Kidney glomerular epithelial cell (primary cell): Measurements from ENCODE around the gene CENPO.

Source experiments
- DNase-seq: peaks from one replicate; lab custom pipeline; 2025; lab: John Stamatoyannopoulos, UW

The CENPO gene

DNA sequence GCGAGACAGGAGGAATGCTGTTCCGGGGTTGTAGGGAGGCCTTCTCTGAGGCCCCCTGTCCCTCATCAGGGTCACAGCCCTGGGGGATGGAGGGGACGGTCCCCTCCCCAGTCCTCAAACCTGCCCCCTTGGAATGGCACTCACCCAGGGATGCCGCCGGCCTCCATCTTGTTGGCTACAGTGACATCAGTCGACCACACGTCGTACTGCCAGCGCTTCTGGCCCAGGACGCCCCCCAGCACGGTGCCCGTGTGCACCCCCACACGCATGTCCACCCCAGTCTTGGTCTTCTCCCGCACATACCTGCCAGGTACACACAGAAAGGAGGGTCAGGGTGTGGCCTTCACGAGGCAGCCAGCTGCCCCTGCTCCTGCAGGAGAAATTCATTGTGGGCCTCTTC lies 46.5 kb downstream of the CENPO start:
- DNase-seq, result no peak

DNA sequence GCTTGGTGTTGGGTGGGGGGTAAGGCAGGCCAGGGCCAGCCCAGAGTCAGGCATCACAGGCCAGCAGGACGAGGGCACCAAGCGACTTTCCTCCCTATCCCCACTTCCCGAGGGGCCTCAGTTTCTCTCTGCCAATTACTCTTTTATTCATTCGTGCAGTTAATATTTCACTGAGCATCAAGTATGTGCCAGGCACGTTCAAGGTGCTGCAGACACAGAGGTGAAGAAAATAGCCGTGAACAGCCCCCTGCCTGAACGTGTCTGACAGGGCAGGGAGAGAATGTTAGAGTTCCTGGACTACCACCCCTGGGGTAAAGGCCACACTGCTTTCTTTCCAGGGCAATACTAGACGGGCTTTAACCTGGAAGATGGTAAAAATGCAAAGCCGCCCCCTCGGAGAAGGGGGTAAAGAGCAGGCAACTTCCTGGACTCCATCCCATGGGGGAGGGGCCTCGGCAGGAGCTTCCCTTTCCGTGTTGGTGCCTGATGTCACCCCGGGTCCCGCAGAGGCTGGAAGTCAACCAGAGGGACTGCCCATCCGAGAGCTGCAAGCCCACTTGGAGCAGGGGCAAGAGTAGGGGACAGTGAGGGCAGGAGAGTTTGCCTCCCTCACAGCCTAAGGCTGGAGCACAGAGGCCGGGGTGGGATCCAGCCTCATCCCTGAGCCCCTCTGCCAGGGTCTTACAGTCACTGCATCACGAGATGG lies 47.1 kb downstream of the CENPO start:
- no peak for DNase-seq

DNA sequence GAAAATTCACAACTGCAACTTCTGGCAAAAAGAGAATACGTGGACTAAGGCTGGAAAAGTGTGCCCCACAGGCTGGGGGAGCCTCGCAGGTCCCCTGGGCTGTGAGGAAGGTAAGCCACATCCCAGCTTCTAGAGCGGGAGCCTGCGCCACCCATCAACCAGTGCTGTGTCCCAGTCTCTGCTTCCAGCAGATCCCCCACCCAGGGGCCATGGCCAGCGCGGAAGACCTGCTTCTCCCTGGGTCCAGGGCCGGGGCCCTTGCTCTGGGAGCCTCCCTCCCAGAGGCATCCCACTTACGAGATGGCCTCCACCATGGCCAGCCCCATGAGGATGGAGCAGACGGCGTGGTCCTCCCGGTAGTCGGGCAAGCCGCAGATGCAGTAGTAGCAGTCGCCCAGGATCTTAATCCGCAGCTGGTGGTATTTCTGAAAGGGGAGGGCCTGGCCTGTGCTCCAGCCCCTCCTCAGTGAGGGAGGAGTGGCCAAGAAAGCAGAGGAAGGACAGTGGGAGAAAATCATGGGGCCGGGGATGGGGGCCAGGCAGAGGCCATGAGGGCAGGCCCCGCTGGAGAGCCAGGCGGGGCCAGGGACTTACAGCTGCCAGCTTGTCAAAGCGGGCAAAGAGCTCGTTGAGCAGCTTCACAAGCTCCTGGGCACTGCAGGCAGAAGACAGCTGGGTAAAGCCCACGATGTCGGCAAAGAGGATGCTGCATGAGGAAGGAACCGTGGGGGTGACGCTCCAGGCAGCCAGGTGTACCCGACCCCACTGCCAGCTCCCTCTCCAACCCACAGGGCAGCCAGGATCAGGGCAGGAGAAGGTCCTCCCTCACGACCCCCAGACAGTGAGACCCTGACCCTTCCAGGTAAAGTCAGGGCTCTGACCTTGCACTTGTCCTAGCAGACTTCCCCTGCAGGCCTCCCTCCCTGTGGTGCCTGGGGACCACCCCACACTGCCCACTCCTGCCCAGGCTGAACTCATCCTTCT lies 48.0 kb downstream of the CENPO start:
- DNase-seq, result no peak

DNA sequence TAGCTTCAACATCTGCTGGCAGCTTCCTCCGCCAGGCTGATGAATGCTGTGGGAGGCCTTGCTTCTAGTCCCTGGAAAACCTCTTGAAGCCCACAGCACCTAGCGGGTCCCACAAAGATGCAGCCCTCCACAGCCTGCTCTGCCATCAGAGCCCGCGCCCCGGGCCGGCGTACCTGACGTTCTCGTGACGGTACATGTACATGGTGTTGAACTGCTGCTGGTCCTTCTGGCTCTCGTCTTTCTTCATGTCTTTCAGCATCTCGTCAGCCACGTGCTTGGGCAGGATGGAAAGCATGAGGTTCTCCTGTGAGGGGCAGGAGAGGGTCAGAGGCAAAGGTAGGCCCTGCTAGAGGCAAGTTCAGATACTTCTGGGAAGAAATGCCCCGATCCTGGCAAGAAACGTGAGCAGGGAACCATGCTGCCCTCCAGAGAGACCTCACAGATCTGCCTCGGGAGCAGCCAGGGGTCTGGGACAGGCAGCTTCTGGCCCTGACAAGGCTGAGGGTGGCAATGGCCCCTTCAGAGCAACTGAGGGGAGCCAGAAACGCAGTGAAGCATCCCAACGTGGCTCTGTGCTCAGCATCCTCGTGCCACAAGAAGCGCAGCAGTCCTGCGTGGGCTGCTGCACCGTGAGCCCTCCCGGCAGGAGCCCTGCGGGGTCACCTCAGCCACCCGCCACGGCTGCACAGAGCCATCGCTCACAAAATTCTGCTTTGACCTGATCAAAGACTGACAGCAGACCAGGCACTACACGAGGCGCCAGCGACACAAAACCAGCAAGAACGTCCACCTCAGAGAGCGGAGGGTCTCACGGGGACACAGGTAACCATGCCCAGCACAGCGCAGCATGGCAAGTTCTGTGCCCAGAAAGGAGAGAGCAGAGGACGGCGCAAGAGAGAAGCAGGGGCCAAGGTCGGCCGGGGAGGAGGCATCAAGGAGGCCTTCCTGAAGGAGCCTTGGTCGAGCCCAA lies 49.1 kb downstream of the CENPO start:
- DNase-seq, result no peak

DNA sequence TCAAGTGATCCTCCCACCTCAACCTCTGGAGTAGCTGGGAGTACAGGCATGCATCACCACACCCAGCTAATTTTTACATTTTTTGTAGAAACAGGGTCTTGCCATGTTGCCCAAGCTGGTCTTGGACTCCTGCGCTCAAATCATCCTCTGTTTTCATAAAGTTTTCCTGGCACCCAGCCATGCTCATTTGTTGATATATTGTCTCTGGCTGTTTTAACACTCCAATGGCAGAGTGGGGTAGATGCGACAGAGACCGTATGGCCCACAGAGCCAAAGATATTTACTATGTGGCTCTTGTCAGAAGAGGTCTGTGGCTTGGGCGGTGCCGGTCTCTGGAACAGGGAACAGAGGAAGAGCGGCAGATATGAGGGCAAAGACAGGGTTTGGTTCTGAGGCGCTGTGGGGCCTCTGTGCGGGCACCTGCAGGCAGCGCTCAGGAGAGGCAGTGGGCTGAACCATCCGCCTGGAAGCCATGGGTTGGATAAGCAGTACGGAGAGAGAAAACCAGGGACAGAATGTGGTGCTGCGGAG lies 50.2 kb downstream of the CENPO start:
- no peak for DNase-seq

DNA sequence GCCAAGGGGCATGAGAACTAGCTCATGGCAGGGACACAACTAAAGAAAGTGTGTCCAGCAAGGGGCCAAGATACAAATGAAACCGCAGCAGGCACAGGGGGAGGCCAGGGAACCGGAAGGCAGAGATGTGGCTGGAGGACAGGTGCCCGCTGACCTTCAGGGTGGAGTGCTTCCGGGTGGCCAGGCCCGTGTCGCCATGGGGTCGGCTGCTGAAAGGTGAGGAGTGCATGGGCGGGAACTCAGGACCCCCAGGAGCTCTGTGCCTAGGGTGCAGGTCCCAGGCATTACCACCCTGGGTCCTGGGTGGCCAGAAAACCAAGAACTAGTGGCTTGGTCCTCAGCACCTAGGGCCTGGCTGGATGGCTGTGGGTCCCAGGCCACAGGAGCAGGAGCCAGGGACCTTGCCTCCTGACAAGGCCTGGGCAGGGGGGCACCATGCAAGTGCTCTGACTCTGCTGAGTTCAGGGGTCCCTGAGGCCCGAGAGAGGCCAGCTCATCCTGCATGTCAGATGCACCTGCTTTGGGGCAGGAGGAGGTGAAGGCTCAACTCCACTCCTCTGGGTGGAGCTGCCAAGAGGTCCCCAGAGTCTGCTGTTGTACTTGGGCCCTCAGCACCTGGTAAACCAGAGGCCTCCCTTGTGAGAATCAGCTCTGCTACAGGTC lies 50.9 kb downstream of the CENPO start:
- DNase-seq, result no peak

DNA sequence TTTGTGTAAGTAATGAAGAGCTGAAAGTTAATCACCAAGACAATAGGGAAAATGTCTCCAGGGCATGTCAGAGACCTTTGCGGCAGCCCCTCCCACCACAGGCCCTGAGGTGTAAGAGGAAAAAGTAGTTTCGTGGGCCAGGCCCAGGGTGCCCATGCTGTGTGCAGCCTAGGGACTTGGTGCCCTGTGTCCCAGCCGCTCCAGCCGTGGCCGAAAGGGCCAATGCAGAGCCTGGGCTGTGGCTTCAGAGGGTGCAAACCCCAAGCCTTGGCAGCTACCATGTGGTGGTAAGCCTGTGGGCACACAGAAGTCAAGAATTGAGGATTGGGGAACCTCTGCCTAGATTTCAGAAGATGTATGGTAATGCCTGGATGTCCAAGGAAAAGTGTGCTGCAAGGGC lies 52.5 kb downstream of the CENPO start:
- DNase-seq, result no peak

DNA sequence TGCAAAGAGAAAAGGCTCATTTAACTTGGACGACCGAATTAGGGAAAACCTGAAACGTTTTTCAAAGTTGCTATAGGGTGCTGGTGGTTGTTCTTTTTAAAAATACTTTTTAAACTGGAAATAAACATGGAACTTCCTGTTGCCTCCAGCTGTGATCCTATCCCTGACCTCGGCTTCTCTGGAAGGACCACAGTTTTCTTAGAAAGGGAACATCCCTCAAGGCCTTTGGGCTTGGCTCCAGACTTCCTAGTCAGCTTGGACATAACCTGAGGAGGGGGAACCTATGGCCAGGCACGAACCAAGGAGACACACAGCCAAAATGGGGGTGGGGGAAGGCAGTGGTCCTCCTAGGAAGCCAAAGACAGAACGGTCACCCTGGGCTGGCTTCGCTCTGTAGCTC lies 57.7 kb downstream of the CENPO start:
- no peak for DNase-seq

DNA sequence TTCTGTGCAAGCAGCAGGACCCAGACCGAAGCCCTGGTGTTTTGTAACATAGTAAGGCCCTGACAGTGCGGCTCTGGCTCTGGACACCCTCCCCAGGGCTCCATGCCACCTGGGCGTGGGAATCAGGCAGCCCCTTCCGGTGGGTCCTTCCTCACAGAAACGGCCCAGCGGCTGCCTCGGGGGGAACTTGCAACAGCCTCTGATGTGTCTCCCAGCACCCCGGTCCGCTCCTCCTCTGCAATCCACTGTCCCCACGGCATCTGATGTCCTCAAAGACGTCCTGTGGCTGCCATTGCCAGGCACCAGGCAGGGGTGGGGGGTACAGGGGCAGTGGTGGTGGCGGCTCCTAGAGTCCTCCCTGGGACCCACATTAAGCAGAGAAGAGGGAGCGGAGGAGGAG lies 58.8 kb downstream of the CENPO start:
- no peak for DNase-seq

DNA sequence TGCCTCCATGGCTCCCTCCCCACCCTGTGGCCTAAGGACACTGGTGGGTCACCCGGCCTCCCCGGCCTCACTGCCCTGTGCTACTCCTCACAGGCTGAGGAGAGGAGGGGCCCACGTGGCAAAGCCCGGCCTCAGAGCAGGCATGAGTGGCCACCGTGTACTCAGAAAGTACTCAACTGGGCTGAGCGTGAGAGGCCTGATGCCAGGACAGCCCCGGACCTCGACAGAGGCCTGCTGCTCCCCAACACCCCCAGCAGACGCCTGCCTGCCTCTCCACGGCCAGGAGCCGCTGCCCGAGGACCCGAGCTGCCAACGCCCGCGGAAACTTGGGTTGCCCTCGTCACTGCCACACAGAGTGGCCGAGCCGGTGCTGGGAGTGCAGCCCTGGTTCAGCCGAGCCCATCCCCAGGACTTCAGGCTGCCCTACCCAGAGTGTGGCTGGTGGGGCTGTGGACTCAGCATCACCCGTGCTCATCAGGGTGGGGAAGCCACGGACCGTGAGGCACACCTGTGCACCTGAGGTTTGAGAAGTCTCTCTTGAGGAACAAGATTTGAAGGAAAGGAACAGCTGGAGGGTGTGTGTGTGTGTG lies 59.3 kb downstream of the CENPO start:
- no peak for DNase-seq

DNA sequence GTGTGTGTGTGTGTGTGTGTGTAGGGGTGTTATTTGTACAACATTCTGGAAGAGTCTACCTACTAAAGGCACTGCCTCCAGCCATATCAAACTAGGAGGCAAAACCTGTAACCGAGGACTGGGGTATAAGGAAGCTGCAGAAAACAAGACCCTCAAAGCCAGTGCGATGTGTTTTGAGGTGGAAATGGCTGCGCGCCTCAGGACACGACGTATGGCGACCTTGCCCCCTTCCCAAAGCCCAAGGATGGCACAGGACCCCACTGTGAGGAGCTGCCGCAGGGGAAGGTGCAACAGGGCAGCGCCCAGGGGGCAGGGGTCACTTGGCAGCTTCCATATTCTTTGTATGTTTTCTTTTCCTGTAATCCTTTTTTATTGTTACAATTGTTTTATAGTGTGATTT lies 59.8 kb downstream of the CENPO start:
- DNase-seq, result no peak

DNA sequence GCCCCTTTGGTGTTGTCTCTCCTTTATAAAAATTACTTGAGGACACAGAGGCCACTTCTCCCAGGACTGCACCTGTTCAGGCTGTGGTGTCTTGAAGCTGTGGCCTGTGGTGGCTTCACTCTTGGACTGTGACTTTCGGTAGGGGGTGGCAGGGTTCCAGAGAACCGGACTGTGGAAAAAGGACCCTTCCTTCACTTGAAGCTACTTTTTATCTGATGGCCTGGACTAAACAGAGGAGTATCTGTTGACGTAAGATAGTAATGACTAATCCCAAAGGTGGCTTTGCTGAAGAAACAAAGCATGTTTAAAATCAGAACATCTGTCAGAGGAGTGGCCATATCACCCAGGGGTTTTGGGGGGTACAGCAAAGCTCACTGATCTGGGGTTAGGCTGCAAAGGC lies 60.8 kb downstream of the CENPO start:
- no peak for DNase-seq

DNA sequence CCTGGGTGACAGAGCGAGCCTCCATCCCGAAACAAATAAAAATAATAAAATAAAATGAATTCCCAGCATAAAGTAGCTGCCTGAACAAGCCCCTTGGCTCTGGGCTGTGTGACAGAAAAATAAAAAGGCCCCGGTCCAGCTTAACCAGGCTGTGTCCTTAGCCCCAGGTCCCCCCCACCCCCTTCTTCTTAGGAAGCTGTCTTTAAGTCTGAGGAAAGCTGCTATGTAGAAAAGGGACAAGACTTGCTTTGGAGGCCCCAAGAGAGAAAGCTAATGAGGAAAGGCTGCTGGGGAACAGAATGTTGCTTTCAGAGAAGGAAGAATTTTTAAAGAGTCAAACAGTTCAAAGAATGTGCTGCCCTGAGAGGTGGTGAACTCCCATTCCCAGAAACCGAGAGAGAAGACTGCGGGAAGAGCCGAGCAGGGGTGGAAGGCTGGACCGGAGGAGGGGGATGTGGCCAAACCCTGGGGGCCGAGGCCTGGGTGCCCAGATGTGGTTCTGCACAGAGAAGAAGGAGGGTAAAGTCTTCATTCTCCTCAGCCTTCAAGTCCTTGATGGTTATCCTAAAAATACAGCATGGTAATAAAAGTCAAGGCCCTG lies 61.9 kb downstream of the CENPO start:
- DNase-seq, result no peak

DNA sequence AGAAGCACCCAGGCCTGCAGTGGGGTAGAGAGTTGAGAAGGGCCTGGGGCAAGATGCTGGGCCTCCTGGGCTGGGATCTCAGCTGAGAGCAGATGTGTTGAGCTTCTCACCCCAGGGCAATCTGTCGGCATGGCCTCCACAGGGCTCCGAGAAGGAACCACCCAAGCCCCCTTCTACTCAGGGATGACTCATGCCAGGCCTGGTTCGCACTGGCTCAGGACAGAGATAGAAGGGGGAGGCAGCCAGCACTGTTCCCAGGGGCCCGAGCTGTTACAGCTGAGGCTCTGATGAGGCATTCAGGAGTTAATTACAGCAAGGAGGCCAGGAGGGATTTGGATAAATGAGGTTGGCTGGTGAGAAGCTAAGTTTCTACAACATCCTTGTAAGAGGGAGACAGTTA lies 62.5 kb downstream of the CENPO start:
- no peak for DNase-seq

DNA sequence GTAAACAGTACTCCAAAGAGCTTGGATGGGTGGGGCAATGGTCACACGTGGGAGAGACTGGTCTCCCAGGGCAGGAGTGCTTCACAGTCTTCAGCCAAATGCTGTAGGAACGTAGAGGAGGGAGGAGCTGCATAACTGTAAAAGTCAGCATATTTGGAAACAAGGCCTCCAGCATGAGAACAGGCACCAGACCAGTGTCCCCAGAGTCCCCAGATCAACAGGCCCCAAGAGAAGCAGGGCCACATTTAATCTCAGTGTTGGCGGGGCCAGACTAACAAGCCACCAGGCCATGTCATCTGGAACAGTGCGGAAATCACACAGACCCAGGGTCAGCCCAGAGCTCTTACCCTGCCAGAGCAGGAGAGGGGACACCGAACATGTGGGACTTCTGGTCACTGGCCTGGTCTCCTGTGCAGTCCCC lies 63.6 kb downstream of the CENPO start:
- no peak for DNase-seq

DNA sequence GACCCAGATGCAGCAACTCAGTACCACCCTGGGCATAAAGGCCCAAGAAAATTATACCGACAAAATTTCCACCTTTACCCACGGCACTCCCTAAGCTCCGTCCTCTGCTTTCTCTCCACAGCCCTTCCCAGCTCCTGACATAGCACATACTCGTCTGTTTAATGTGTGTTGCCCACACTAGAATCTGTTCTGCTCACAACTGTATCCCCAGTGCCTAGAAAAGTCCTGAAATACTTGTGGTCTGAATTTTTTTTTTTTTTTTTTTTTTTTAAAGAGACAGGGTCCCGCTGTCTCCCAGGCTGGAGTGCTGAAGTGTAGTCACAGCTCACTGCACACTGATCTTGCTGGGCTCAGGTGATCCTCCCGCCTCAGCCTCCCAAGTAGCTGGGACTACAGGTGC lies 64.5 kb downstream of the CENPO start:
- no peak for DNase-seq

DNA sequence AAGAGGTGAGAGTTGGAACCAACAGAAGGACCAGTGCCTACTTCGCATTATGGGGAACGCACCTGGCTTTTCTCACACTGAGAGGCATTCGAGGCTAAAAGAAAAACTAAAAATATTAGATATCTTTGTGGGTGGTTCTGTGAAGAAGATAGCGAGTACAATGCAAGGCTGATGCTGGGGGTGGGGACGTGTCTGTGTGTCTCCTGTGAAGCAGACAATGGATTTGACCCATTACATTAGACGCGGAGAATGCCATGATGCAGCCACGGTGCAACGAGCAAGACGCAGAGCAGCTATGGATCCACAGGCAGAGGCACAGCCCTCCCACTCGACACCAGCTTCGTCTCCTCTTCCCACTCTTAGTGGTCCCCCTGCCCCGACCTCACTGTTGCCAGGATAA lies 65.8 kb downstream of the CENPO start:
- DNase-seq, result no peak

DNA sequence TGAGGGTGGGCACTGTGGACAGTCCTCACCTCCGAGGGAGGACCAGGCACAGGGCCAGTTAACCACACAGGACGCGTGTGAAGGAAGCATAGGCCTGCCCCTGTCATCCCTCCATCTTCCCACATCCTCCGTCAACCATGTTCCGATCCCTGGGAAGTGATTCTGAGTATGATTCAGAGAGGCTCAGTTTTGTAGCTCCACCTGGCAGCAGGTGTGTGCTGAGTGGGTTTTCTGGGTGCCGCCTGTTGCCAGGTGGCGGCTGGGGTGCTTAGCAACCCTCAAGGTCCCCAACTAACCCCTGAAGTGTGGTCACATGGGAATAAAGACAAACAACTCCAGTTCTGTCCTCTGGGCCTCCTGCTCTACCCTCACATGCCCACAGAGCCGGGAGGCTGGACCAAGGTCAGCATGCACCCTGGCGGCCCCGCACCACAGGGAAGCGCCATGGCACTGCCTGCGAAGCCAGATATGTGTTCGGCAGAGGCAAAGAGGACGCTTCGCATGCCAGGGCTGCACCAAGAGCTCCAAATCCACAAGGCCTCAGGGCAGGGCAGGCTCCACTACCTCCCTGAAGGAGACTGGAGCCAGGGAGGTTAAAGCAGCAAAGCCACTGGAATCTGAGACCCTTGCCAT lies 66.9 kb downstream of the CENPO start:
- DNase-seq, result no peak

DNA sequence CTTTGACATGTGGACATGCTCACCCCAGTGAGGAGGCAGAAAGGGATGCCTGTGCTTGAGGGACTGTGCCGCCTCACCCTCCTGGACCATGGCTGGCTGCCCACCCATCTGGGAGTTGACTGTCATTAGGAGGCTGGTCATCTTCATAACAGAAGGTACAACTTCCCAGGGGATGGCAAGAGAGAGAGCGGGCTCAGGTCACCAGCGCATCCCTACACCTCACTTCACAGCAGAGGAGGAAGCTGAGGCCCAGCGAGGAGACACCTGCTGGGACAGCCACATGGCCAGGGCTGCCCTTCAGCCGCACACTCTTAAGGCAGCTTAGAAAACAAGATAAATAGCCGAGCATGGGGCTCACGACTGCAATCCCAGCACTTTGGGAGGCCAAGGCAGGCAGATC lies 67.4 kb downstream of the CENPO start:
- no peak for DNase-seq

DNA sequence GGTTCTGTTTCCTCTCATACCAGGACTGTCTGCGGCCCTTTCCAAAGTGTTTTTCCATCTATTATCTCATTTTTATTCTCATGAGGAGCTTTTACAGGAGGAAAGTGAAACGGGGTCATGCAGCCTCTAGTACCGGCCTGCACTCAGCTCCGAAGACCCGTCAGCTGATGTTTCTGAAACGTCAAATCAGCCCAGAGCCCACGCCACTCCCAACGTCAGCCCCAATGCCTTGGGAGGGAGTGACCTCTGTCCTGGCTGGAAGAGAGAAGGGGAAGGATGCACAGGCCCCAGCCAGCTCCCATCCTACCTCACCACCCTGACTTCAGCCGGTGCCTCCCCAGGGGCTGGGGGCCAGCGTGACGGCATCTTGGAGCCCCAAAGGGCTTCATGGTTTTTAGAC lies 68.3 kb downstream of the CENPO start:
- DNase-seq, result no peak
